Left lung (tissue), 10 donors: ENCODE measurements around the gene TES. TPM values are rescaled to one million over a fixed set of nuclear protein-coding genes. Genes with fewer than 3 reads are reported as not detected.

Experiments
- ATAC-seq: fragments of 200-7000 bp; cut with Tn5 transposase; one replicate; pipeline ENCODE4 v1.9.1; 2020; ENCODE audit warnings: moderate library complexity
- DNase-seq, 4 donors: peaks; one replicate each; pipeline ENCODE4 v3.0.0-alpha.2; 2013 to 2020
- H3K27ac ChIP-seq, 2 donors: fragments of 200-600 bp; sonication (generic) in 1 of 2; one replicate each; pipeline versions ENCODE4 v1.5.0 to v1.8.0; 2020 to 2021
- H3K27me3 ChIP-seq, 2 donors: fragments of 200-600 bp; sonication (generic) in 1 of 2; one replicate each; pipeline versions ENCODE4 v1.5.0 to v1.8.0; 2020 to 2021
- H3K36me3 ChIP-seq, 2 donors: fragments of 200-600 bp; sonication (generic) in 1 of 2; one replicate each; pipeline versions ENCODE4 v1.5.0 to v1.8.0; 2020 to 2021
- H3K4me1 ChIP-seq, 2 donors: fragments of 200-600 bp; one replicate each; pipeline ENCODE4 v1.8.0; 2021
- H3K4me3 ChIP-seq, 2 donors: fragments of 200-600 bp; sonication (generic) in 1 of 2; one replicate each; pipeline versions ENCODE4 v1.5.0 to v1.8.0; 2020 to 2021; ENCODE audit warnings: mild to moderate bottlenecking in 1 of 2
- H3K9me3 ChIP-seq, 2 donors: fragments of 200-600 bp; sonication (generic) in 1 of 2; one replicate each; pipeline versions ENCODE4 v1.5.0 to v1.8.0; 2020 to 2021
- intact Hi-C, 2 donors: fragments of 100-400 bp; cut with DNase I; formaldehyde crosslinking; loops; one replicate each; pipeline versions ENCODE4 v1.11.2 to v1.14.2; 2022
- polyA plus RNA-seq, 6 donors: library from polyadenylated mRNA; unstranded; fragments of 120-200 nt; gene quantifications; one replicate each; pipeline ENCODE4 v1.2.1, GENCODE V29; 2013; ENCODE audit not compliant: insufficient read length in 6 of 6
- total RNA-seq, 2 donors: library from RNA; stranded (reverse); fragmentation: NEBNext Ultra II Directional; extraction: Animal tissue kit (Norgen Biotek cat#: 25700); gene quantifications; one replicate each; pipeline ENCODE4 v1.2.1, GENCODE V29; 2021
- TF ChIP-seq, protein P1 (sequence below), 2 donors: fragments of 200-600 bp; sonication (generic) in 1 of 2; IDR thresholded peaks; one replicate each; pipeline versions ENCODE4 v1.5.0 to v1.8.0; 2021; ENCODE audit warnings: antibody characterized with exemption in 2 of 2
- donor health status: DM: no; HTN: yes; CAD: no.
- donor health status: DM: no; HTN: no; CAD: no.

TES gene
- total and polyA plus RNA-seq, 8 donors: 56.6 to 113 (median 66.5) TPM

DNA sequence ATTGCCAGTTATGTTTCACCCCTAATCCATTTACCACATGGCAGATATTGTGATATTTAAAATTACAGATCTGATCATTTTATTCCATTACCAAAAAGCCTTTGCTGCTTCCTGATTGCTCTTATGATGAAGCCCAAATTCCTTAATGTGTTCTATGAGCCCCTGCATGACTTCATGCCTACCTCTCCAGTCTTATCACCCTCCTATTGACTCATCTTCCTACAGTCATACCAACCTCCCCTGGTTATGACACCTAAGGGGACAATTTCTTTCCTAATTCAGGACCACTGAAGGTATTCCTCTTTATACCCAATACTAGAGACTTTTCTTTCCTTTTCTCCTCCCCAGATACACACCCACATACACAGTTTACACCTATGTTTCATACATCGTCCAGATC lies 36.0 kb downstream of the TES start:
- no peak for DNase-seq
- H3K27ac ChIP-seq: no peak overlapping the region
- ATAC-seq: no peak
- no peak overlapping the region for H3K4me3 ChIP-seq
- TF ChIP-seq, protein P1, sequence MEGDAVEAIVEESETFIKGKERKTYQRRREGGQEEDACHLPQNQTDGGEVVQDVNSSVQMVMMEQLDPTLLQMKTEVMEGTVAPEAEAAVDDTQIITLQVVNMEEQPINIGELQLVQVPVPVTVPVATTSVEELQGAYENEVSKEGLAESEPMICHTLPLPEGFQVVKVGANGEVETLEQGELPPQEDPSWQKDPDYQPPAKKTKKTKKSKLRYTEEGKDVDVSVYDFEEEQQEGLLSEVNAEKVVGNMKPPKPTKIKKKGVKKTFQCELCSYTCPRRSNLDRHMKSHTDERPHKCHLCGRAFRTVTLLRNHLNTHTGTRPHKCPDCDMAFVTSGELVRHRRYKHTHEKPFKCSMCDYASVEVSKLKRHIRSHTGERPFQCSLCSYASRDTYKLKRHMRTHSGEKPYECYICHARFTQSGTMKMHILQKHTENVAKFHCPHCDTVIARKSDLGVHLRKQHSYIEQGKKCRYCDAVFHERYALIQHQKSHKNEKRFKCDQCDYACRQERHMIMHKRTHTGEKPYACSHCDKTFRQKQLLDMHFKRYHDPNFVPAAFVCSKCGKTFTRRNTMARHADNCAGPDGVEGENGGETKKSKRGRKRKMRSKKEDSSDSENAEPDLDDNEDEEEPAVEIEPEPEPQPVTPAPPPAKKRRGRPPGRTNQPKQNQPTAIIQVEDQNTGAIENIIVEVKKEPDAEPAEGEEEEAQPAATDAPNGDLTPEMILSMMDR (IDR thresholded peaks at IDR 0.05): no peak
- H3K27me3 ChIP-seq: no peaks in the 10 kb centered on the region
- H3K4me1 ChIP-seq: no peaks in the 10 kb centered on the region
- H3K36me3 ChIP-seq: peaks cover 0 to 48% of the 10 kb centered on the region in 2 donors
- intact Hi-C loops: loop anchor here in 1 of 2 donors (10.0 kb wide), 1 partner anchor 568 kb away; no protein-coding TSS in a partner anchor
- peaks cover 0 to 5% of the 10 kb centered on the region in 2 donors for H3K9me3 ChIP-seq

- TF ChIP-seq, protein P1 (IDR thresholded peaks at IDR 0.05): peak; percentile 18 to 39
- peak; percentile 66 for ATAC-seq
Observed at GRCh38 chr7:116249969-116250553, 39.7 kb downstream of the TES start.

GRCh38 chr7:116251675-116252074 lies 41.3 kb downstream of the TES start:
- ATAC-seq (no peak), DNase-seq (no peak)
- no peaks in the 10 kb centered on the region for H3K9me3 ChIP-seq
- no peaks in the 10 kb centered on the region for H3K4me1 ChIP-seq
- H3K27ac ChIP-seq: no peak overlapping the region
- H3K4me3 ChIP-seq: no peak overlapping the region
- intact Hi-C loops: loop anchor here in 1 of 2 donors (10.0 kb wide), 1 partner anchor 273 kb away; the partner anchor contains the start of gene CAV1
- no peaks in the 10 kb centered on the region for H3K27me3 ChIP-seq
- TF ChIP-seq, protein P1 (IDR thresholded peaks at IDR 0.05): no peak
- peaks cover 0 to 72% of the 10 kb centered on the region in 2 donors for H3K36me3 ChIP-seq

More at GRCh38 chr7:116249969-116250553, 39.7 kb downstream of the TES start:
- H3K4me1 ChIP-seq: no peaks in the 10 kb centered on the region
- no peaks in the 10 kb centered on the region for H3K27me3 ChIP-seq
- H3K27ac ChIP-seq: no peak overlapping the region
- intact Hi-C loops: loop anchor here in 1 of 2 donors (10.0 kb wide), 2 partner anchors 275 to 565 kb away; partner anchors contain the start of gene CAV1
- H3K36me3 ChIP-seq: peaks cover 0 to 67% of the 10 kb centered on the region in 2 donors
- H3K9me3 ChIP-seq: no peaks in the 10 kb centered on the region
- H3K4me3 ChIP-seq: no peak overlapping the region
- DNase-seq: no peak

DNA sequence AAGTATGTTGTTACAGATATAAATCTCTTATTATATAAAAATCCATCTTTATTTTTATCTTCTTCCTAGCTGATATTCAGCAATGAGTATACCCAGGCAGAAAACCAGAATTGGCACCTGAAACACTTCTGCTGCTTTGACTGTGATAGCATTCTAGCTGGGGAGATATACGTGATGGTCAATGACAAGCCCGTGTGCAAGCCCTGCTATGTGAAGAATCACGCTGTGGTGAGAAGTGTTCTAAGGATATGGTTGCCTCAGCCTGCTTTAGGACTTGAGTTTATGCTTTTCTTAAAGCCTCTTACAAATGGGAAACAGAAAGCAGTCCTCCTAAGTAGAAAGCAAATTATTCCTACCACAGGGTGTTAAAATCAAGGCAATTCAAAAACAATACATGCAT lies 41.9 kb downstream of the TES start:
- H3K9me3 ChIP-seq: no peaks in the 10 kb centered on the region
- TF ChIP-seq, protein P1 (IDR thresholded peaks at IDR 0.05): no peak
- intact Hi-C loops: loop anchor here in 1 of 2 donors (10.0 kb wide), 1 partner anchor 273 kb away; the partner anchor contains the start of gene CAV1
- H3K27ac ChIP-seq: no peak overlapping the region
- H3K4me3 ChIP-seq: no peak overlapping the region
- DNase-seq: no peak
- H3K27me3 ChIP-seq: no peaks in the 10 kb centered on the region
- H3K36me3 ChIP-seq: peaks cover 0 to 78% of the 10 kb centered on the region in 2 donors
- ATAC-seq: no peak
- H3K4me1 ChIP-seq: no peaks in the 10 kb centered on the region

GRCh38 chr7:116257156-116257555 lies 46.8 kb downstream of the TES start:
- Histone ChIP-seq H3K27ac (no peak overlapping the region), H3K9me3 (no peaks in the 10 kb centered on the region), H3K36me3 (peaks cover 0 to 53% of the 10 kb centered on the region in 2 donors), H3K4me3 (no peak overlapping the region), H3K27me3 (no peaks in the 10 kb centered on the region), H3K4me1 (peaks cover 0 to 7% of the 10 kb centered on the region in 2 donors)
- DNase-seq (no peak), ATAC-seq (no peak)
- TF ChIP-seq, protein P1 (IDR thresholded peaks at IDR 0.05): no peak
- intact Hi-C loops: loop anchor here in 1 of 2 donors (5.0 to 10.0 kb wide), 2 partner anchors 268 to 330 kb away; partner anchors contain the start of gene CAV1
